ENCODE results near the gene UVRAG. TPM values are rescaled to one million over a fixed set of nuclear protein-coding genes. Genes with fewer than 3 reads are reported as not detected.

UVRAG gene
- total and polyA plus RNA-seq, 4 donors: 4.4 to 15.1 (median 10.0) TPM

- TF ChIP-seq, protein P1, sequence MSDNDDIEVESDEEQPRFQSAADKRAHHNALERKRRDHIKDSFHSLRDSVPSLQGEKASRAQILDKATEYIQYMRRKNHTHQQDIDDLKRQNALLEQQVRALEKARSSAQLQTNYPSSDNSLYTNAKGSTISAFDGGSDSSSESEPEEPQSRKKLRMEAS (IDR thresholded peaks at IDR 0.05): no peak
- TF ChIP-seq NR2F2 (IDR thresholded peaks at IDR 0.05): no peak
- no peak for TF ChIP-seq ATF3 (IDR thresholded peaks at IDR 0.05)
- no peak for TF ChIP-seq RXRA (IDR thresholded peaks at IDR 0.05)
- TF ChIP-seq, protein P2, sequence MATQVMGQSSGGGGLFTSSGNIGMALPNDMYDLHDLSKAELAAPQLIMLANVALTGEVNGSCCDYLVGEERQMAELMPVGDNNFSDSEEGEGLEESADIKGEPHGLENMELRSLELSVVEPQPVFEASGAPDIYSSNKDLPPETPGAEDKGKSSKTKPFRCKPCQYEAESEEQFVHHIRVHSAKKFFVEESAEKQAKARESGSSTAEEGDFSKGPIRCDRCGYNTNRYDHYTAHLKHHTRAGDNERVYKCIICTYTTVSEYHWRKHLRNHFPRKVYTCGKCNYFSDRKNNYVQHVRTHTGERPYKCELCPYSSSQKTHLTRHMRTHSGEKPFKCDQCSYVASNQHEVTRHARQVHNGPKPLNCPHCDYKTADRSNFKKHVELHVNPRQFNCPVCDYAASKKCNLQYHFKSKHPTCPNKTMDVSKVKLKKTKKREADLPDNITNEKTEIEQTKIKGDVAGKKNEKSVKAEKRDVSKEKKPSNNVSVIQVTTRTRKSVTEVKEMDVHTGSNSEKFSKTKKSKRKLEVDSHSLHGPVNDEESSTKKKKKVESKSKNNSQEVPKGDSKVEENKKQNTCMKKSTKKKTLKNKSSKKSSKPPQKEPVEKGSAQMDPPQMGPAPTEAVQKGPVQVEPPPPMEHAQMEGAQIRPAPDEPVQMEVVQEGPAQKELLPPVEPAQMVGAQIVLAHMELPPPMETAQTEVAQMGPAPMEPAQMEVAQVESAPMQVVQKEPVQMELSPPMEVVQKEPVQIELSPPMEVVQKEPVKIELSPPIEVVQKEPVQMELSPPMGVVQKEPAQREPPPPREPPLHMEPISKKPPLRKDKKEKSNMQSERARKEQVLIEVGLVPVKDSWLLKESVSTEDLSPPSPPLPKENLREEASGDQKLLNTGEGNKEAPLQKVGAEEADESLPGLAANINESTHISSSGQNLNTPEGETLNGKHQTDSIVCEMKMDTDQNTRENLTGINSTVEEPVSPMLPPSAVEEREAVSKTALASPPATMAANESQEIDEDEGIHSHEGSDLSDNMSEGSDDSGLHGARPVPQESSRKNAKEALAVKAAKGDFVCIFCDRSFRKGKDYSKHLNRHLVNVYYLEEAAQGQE (IDR thresholded peaks at IDR 0.05): no peak
- no peak for TF ChIP-seq YY1 (IDR thresholded peaks at IDR 0.05)
- TF ChIP-seq ZBTB33 (IDR thresholded peaks at IDR 0.05): no peak
- TF ChIP-seq RAD21 (IDR thresholded peaks at IDR 0.05): no peak
- no peak for TF ChIP-seq FOXA2 (IDR thresholded peaks at IDR 0.05)
- TF ChIP-seq HNF4G (IDR thresholded peaks at IDR 0.05): no peak
- TF ChIP-seq EGR1 (IDR thresholded peaks at IDR 0.05; ENCODE audit: low read depth in 2 of 2): no peak
- TF ChIP-seq SP1 (IDR thresholded peaks at IDR 0.05): no peak
- no peak for TF ChIP-seq FOXA1 (IDR thresholded peaks at IDR 0.05)
- no peak for TF ChIP-seq TAF1 (conservative IDR thresholded peaks at IDR 0.05)
- TF ChIP-seq, protein P3, sequence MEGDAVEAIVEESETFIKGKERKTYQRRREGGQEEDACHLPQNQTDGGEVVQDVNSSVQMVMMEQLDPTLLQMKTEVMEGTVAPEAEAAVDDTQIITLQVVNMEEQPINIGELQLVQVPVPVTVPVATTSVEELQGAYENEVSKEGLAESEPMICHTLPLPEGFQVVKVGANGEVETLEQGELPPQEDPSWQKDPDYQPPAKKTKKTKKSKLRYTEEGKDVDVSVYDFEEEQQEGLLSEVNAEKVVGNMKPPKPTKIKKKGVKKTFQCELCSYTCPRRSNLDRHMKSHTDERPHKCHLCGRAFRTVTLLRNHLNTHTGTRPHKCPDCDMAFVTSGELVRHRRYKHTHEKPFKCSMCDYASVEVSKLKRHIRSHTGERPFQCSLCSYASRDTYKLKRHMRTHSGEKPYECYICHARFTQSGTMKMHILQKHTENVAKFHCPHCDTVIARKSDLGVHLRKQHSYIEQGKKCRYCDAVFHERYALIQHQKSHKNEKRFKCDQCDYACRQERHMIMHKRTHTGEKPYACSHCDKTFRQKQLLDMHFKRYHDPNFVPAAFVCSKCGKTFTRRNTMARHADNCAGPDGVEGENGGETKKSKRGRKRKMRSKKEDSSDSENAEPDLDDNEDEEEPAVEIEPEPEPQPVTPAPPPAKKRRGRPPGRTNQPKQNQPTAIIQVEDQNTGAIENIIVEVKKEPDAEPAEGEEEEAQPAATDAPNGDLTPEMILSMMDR (IDR thresholded peaks at IDR 0.05; ENCODE audit: low read depth, low read length, missing input control): no peak
- no peak for TF ChIP-seq JUND (IDR thresholded peaks at IDR 0.05)
- no peak for TF ChIP-seq GABPA (IDR thresholded peaks at IDR 0.05 in 1 of 2, conservative IDR thresholded peaks at IDR 0.05 in 1 of 2)
- TF ChIP-seq HNF4A (conservative IDR thresholded peaks at IDR 0.05): no peak
- peak overlapping the region in 1 of 2 donors; percentile 29 for H3K27ac ChIP-seq (ENCODE audit: low read depth in 1 of 2, low read length in 2 of 2)
- H3K27me3 ChIP-seq (ENCODE audit: control insufficient read depth in 4 of 4, insufficient read depth in 4 of 4, low read length in 3 of 4): no peaks in the 10 kb centered on the region
- DNase-seq (ENCODE audit: low spot score): no peak
- H3K9me3 ChIP-seq (ENCODE audit: control insufficient read depth in 4 of 4, low read length in 3 of 4): no peaks in the 10 kb centered on the region
- H3K4me1 ChIP-seq (ENCODE audit: control insufficient read depth in 4 of 4, insufficient read depth in 4 of 4, low read length in 3 of 4): peaks cover 15 to 83% (median 75%) of the 10 kb centered on the region in 4 donors
- no peak overlapping the region for H3K4me3 ChIP-seq (ENCODE audit: low read depth in 1 of 3, low read length in 3 of 3)
- WGBS: 76% methylated on average over 4 of the region's 4 CpGs
- H3K9ac ChIP-seq (ENCODE audit: low read depth in 1 of 2, low read length in 2 of 2): no peak overlapping the region
- H3K36me3 ChIP-seq (ENCODE audit: control insufficient read depth in 4 of 4, insufficient read depth in 3 of 4, low read depth in 1 of 4, low read length in 3 of 4): peaks cover 0 to 8% (median 3%) of the 10 kb centered on the region in 4 donors
Measured at GRCh38 chr11:75785187-75785586, 29.8 kb upstream of the UVRAG start.
